Lung (tissue), 12 donors: Measurements from ENCODE around the gene KYNU. TPM values are rescaled to one million over a fixed set of nuclear protein-coding genes. Genes with fewer than 3 reads are reported as not detected.

Experiments
- ATAC-seq: fragments of 200-7000 bp; cut with Tn5 transposase; one replicate; pipeline ENCODE4 v1.9.1; 2020; ENCODE audit warnings: moderate number of reproducible peaks; ENCODE audit not compliant: insufficient read depth, low FRiP score
- DNase-seq, 3 donors: peaks; one replicate each; pipeline ENCODE4 v3.0.0-alpha.2; 2013 to 2017
- H3K27ac ChIP-seq, 2 donors: one replicate each; pipeline ENCODE4 v1.5.1; 2013; ENCODE audit warnings: mild to moderate bottlenecking in 2 of 2, moderate library complexity in 2 of 2, control low read depth in 1 of 2, inconsistent platforms in 1 of 2, low read depth in 1 of 2, low read length in 1 of 2
- H3K27me3 ChIP-seq, 3 donors: one replicate each; pipeline ENCODE4 v1.5.1; 2013; ENCODE audit warnings: low read length in 2 of 3; ENCODE audit not compliant: control insufficient read depth in 3 of 3, insufficient read depth in 3 of 3
- H3K36me3 ChIP-seq, 4 donors: one replicate each; pipeline ENCODE4 v1.5.1; 2013; ENCODE audit warnings: low read length in 4 of 4, mild to moderate bottlenecking in 1 of 4, moderate library complexity in 1 of 4; ENCODE audit not compliant: control insufficient read depth in 4 of 4, insufficient read depth in 4 of 4
- H3K4me1 ChIP-seq, 5 donors: one replicate each; pipeline ENCODE4 v1.5.1; 2013; ENCODE audit warnings: low read length in 5 of 5, mild to moderate bottlenecking in 2 of 5, moderate library complexity in 1 of 5; ENCODE audit not compliant: control insufficient read depth in 5 of 5, insufficient read depth in 5 of 5
- H3K4me3 ChIP-seq: one replicate; pipeline ENCODE4 v1.5.1; 2013; ENCODE audit warnings: mild to moderate bottlenecking, control low read depth, moderate library complexity
- H3K9ac ChIP-seq, 2 donors: one replicate each; pipeline ENCODE4 v1.5.1; 2013; ENCODE audit warnings: low read length in 2 of 2, control low read depth in 1 of 2; ENCODE audit not compliant: insufficient read depth in 1 of 2
- H3K9me3 ChIP-seq, 4 donors: one replicate each; pipeline ENCODE4 v1.5.1; 2013; ENCODE audit warnings: low read length in 3 of 4, mild to moderate bottlenecking in 1 of 4, moderate library complexity in 1 of 4; ENCODE audit not compliant: control insufficient read depth in 4 of 4, insufficient read depth in 3 of 4
- CTCF ChIP-seq: IDR thresholded peaks from 2 replicates; pipeline ENCODE4 v1.5.1; 2012; ENCODE audit warnings: mild to moderate bottlenecking; ENCODE audit errors: control extremely low read depth, extremely low read depth
- WGBS, 2 donors: extraction: QIAGEN DNeasy Blood & Tissue Kit; methylation state at CpG; one replicate each; pipeline ENCODE4 v1.1.7; 2013; 5-methylcytosine and 5-hydroxymethylcytosine counted together
- polyA plus RNA-seq, 2 donors: library from polyadenylated mRNA; stranded (reverse); fragments of 200-250 nt; gene quantifications; one replicate each; pipeline ENCODE4 v1.2.1, GENCODE V29; 2013
- total RNA-seq, 2 donors: library from RNA; depleted of rRNA in 1 of 2; stranded (reverse); fragments of >200 nt in 1 of 2; gene quantifications; one replicate each; pipeline ENCODE4 v1.2.1, GENCODE V29; 2014 to 2021
- donor health status: control.
- donor health status: control.
- donor health status: Bipolar disorder and iron deficiency.
- donor health status: healthy.
- donor health status: DM: yes; HTN: yes; CAD: no.

KYNU gene
- total and polyA plus RNA-seq, 4 donors = 6.4 to 33.9 (median 17.1) TPM

- no peak overlapping the region for H3K27ac ChIP-seq
Measured at GRCh38 chr2:142954493-142954892, 77.0 kb downstream of the KYNU start.

GRCh38 chr2:142957144-142957543 is 79.7 kb downstream of the KYNU start:
- Histone ChIP-seq H3K27ac (no peak overlapping the region), H3K9me3 (no peaks in the 10 kb centered on the region), H3K36me3 (no peaks in the 10 kb centered on the region), H3K4me3 (no peak overlapping the region), H3K27me3 (no peaks in the 10 kb centered on the region), H3K9ac (no peak overlapping the region), H3K4me1 (no peaks in the 10 kb centered on the region)
- DNase-seq = no peak
- no peak for TF ChIP-seq CTCF
- ATAC-seq = no peak
- WGBS, 2 donors = 71 to 91% methylated on average over 1 of the region's 1 CpG

More at GRCh38 chr2:142954493-142954892, 77.0 kb downstream of the KYNU start:
- DNase-seq = no peak
- no peak for TF ChIP-seq CTCF
- ATAC-seq = no peak
- Histone ChIP-seq H3K9ac (no peak overlapping the region), H3K9me3 (peaks cover 0 to 3% (median 0%) of the 10 kb centered on the region in 4 donors), H3K27me3 (no peaks in the 10 kb centered on the region), H3K36me3 (no peaks in the 10 kb centered on the region), H3K4me3 (no peak overlapping the region), H3K4me1 (no peaks in the 10 kb centered on the region)
- 67 to 75% methylated on average over 1 of the region's 1 CpG for WGBS, 2 donors

GRCh38 chr2:142961202-142961601 is 83.7 kb downstream of the KYNU start:
- Histone ChIP-seq H3K9ac (no peak overlapping the region), H3K27me3 (no peaks in the 10 kb centered on the region), H3K9me3 (no peaks in the 10 kb centered on the region), H3K4me3 (no peak overlapping the region), H3K36me3 (no peaks in the 10 kb centered on the region), H3K27ac (no peak overlapping the region), H3K4me1 (no peaks in the 10 kb centered on the region)
- WGBS, 2 donors = 87 to 93% methylated on average over 1 of the region's 1 CpG
- DNase-seq (no peak), ATAC-seq (no peak)
- no peak for TF ChIP-seq CTCF

GRCh38 chr2:142965443-142965842 is 88.0 kb downstream of the KYNU start:
- ATAC-seq = no peak
- Histone ChIP-seq H3K4me1 (no peaks in the 10 kb centered on the region), H3K4me3 (no peak overlapping the region), H3K36me3 (no peaks in the 10 kb centered on the region), H3K9ac (no peak overlapping the region), H3K27me3 (no peaks in the 10 kb centered on the region), H3K27ac (no peak overlapping the region), H3K9me3 (no peaks in the 10 kb centered on the region)
- no peak for DNase-seq
- WGBS, 2 donors = 88 to 95% methylated on average over 1 of the region's 1 CpG
- no peak for TF ChIP-seq CTCF
